Measurements from ENCODE around the gene DPP4. TPM values are rescaled to one million over a fixed set of nuclear protein-coding genes. Genes with fewer than 3 reads are reported as not detected.

Gene DPP4
- total and polyA plus RNA-seq, 2 of the 13 experiments (the other 11 are each of a cell fraction or from before 2014, with no cell fraction given): 39.4 to 109 TPM

- TF ChIP-seq BATF2 (CRISPR knock-in tag; IDR thresholded peaks at IDR 0.05) (no peak), ZFP91 (CRISPR knock-in tag; IDR thresholded peaks at IDR 0.05; ENCODE audit: borderline replicate concordance) (peak; percentile 30; the same call in 1 of the 2 replicates), ZNF224 (CRISPR knock-in tag; IDR thresholded peaks at IDR 0.05) (no peak), TFDP1 (CRISPR knock-in tag; IDR thresholded peaks at IDR 0.05; ENCODE audit: borderline replicate concordance) (no peak), MXD1 (CRISPR knock-in tag; IDR thresholded peaks at IDR 0.05) (0 out of 2 replicates have a peak, but pooled peaks have one; percentile 23), SSRP1 (CRISPR knock-in tag; IDR thresholded peaks at IDR 0.05) (0 out of 2 replicates have a peak, but pooled peaks have one; percentile 24), ZNF292 (CRISPR knock-in tag; IDR thresholded peaks at IDR 0.05; ENCODE audit: borderline replicate concordance, low read depth) (0 out of 2 replicates have a peak, but pooled peaks have one; percentile 22), REL (CRISPR knock-in tag; conservative IDR thresholded peaks at IDR 0.05) (no peak), CSRNP2 (CRISPR knock-in tag; conservative IDR thresholded peaks at IDR 0.05; ENCODE audit: low read depth) (no peak), ZBTB21 (CRISPR knock-in tag; IDR thresholded peaks at IDR 0.05) (no peak), MLXIP (CRISPR knock-in tag; IDR thresholded peaks at IDR 0.05; ENCODE audit: borderline replicate concordance) (no peak), ZSCAN20 (CRISPR knock-in tag; IDR thresholded peaks at IDR 0.05; ENCODE audit: borderline replicate concordance) (no peak), ZNF510 (CRISPR knock-in tag; IDR thresholded peaks at IDR 0.05; ENCODE audit: low read depth) (no peak), SMAD3 (CRISPR knock-in tag; IDR thresholded peaks at IDR 0.05) (peak; percentile 41; the same call in 1 of the 2 replicates), ZNF280D (CRISPR knock-in tag; IDR thresholded peaks at IDR 0.05) (peak; percentile 44; the same call in 1 of the 2 replicates)
Observed at GRCh38 chr2:162074928-162075688, 1.1 kb upstream of the DPP4 start (continued).
